Stimulated activated CD4-positive, alpha-beta T cell treated with anti-CD3 and anti-CD28 coated beads, Interleukin-15, amount 100 ng/mL, for 24 hours (primary cell): ENCODE measurements around the gene MYO16.

Experiments used
- DNase-seq: peaks from one replicate; pipeline ENCODE4 v3.0.0-alpha.2; 2020

The MYO16 gene

GRCh38 chr13:109140054-109140453, 510.6 kb downstream of the MYO16 start:
- DNase-seq = no peak

GRCh38 chr13:109140479-109141349, 511.3 kb downstream of the MYO16 start:
- DNase-seq = no peak

GRCh38 chr13:109141706-109142105, 512.3 kb downstream of the MYO16 start:
- no peak for DNase-seq

GRCh38 chr13:109144693-109145437, 515.5 kb downstream of the MYO16 start:
- no peak for DNase-seq

GRCh38 chr13:109145631-109146030, 516.2 kb downstream of the MYO16 start:
- peak; percentile 10 for DNase-seq

GRCh38 chr13:109146393-109146792, 517.0 kb downstream of the MYO16 start:
- no peak for DNase-seq

- DNase-seq = no peak
Observed at GRCh38 chr13:109146912-109147647, 517.7 kb downstream of the MYO16 start.

GRCh38 chr13:109148243-109148642, 518.8 kb downstream of the MYO16 start:
- no peak for DNase-seq

GRCh38 chr13:109150696-109151095, 521.3 kb downstream of the MYO16 start:
- no peak for DNase-seq

GRCh38 chr13:109151255-109151654, 521.8 kb downstream of the MYO16 start:
- DNase-seq = no peak

- no peak for DNase-seq
Observed at GRCh38 chr13:109151696-109152095, 522.3 kb downstream of the MYO16 start.

GRCh38 chr13:109152311-109152820, 523.0 kb downstream of the MYO16 start:
- DNase-seq = no peak

- DNase-seq = no peak
Observed at GRCh38 chr13:109152941-109153340, 523.5 kb downstream of the MYO16 start.

- no peak for DNase-seq
Observed at GRCh38 chr13:109154146-109154545, 524.7 kb downstream of the MYO16 start.

GRCh38 chr13:109154546-109154945, 525.1 kb downstream of the MYO16 start:
- DNase-seq = no peak

- DNase-seq = no peak
Observed at GRCh38 chr13:109154966-109155761, 525.8 kb downstream of the MYO16 start.

GRCh38 chr13:109156181-109156935, 526.9 kb downstream of the MYO16 start:
- DNase-seq = no peak

- no peak for DNase-seq
Observed at GRCh38 chr13:109157275-109157674, 527.9 kb downstream of the MYO16 start.

- no peak for DNase-seq
Observed at GRCh38 chr13:109158383-109158782, 529.0 kb downstream of the MYO16 start.

- no peak for DNase-seq
Observed at GRCh38 chr13:109159650-109160309, 530.4 kb downstream of the MYO16 start.

- no peak for DNase-seq
Observed at GRCh38 chr13:109160357-109160756, 530.9 kb downstream of the MYO16 start.
